ENCODE results near the gene STK17B.

The STK17B gene

GRCh38 chr2:196183528-196184231, 12.3 kb upstream of the STK17B start:
- DNase-seq (ENCODE audit: low read depth in 2 of 2) = no peak

- no peak for DNase-seq (ENCODE audit: low read depth in 2 of 2)
Observed at GRCh38 chr2:196183172-196183473, 11.7 kb upstream of the STK17B start.

- DNase-seq (ENCODE audit: low read depth in 2 of 2) = no peak
Observed at GRCh38 chr2:196182439-196183171, 11.2 kb upstream of the STK17B start.

DNA sequence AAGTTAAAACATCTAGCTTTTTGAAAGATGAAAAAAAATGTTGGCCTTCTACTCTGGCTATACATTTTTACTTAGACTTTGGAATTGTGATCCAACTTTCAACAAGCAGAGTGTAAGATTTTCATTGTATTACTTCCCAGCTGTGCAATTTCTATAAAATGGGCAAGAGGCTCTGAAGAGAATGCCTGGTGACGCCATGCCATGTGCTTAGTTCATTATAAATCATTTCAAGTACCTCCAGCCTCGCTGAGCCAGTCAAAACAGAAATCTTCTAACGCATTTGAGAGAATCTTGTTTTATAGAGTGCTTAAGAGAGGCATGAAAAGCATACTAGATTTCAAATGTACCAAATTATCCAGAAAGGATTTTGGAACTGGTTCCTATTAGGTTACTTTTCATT, 10.1 kb upstream of the STK17B start:
- DNase-seq (ENCODE audit: low read depth in 2 of 2) = no peak

GRCh38 chr2:196177124-196177523, 5.7 kb upstream of the STK17B start:
- DNase-seq (ENCODE audit: low read depth in 2 of 2) = no peak

DNA sequence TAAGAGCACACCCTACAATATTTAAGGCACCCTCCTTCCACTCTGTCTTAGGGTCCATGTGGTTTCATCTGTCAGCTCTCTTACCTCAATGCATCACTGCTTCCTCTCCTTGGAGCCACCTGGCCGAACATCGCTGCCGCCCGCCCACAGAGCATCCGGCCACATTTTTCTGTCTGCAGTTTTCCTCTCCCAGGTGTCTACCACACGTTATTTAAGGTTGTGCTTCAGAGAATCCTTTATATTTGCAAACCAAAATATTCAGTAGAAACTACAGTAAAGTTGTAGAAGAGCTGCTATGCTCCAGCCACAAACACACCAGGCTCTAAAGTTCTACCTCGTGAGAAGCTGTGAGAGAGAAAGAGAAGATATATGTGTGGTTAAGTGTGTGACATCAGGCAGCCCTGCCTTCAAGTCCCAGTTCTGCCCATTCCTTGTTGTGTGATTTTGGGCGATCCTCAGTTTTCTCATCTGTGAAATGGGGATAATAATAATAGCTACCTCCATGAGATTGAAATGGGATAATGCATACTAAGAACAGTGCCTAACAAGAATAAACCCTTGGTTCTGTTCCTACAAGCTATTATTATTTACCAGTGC, 4.9 kb upstream of the STK17B start:
- peak; percentile 73 for DNase-seq (ENCODE audit: low read depth in 2 of 2)

GRCh38 chr2:196174404-196174803, 3.0 kb upstream of the STK17B start:
- DNase-seq (ENCODE audit: low read depth in 2 of 2) = no peak

- DNase-seq (ENCODE audit: low read depth in 2 of 2) = no peak
Observed at GRCh38 chr2:196173505-196173904, 2.1 kb upstream of the STK17B start.

GRCh38 chr2:196172951-196173350, 1.6 kb upstream of the STK17B start:
- DNase-seq (ENCODE audit: low read depth in 2 of 2) = no peak

DNA sequence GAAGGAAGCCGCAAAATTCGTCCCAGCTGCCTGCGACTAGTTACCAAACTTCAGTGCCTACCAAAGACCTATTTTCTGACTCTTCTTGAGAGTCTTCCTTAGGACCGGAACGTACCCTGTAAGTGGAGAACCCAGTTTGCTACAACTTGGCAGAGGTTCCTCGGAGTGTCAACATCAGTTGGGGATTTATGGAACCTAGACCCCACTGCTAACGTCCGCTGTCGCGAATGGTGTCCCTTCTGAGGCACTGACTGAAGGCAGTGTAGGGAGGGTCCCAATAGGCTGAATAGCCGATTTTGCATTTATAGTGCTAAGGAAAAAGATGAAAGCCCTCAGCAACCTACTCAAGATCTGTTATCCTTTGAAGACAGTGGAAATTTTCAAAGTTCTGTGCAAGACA, 568 bp upstream of the STK17B start:
- DNase-seq (ENCODE audit: low read depth in 2 of 2) = no peak

DNA sequence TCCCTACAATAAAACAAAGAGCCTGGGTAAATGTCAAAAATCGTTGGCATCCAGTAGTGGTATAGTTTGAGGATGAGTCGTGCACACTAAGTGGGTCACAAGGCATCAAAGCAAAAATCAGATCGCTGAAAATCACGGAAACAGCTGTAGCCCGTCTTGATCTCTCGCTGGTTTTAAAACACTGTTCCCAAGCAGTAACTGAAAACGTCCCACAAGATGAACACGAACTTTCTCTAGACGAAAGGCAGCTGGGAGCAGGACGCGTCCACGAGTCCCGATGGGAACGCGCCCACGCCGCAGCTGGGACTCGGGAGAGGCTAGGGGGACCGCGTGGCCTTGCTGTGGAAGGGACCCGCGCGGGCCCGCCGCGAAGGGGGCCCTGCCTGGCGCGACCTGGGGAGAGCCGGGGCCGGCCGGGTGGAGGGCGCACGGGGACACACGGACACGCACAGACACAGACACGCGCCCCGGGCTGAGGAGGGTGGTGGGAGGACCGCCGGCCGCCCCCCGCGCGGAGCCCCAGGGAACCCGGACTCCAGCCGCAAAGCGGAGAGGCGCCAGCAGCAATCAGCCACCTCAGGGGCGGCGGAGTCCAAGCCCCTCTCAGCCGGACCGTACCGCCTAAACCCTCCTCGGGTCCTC, 651 bp downstream of the STK17B start:
- no peak for DNase-seq (ENCODE audit: low read depth in 2 of 2)

DNA sequence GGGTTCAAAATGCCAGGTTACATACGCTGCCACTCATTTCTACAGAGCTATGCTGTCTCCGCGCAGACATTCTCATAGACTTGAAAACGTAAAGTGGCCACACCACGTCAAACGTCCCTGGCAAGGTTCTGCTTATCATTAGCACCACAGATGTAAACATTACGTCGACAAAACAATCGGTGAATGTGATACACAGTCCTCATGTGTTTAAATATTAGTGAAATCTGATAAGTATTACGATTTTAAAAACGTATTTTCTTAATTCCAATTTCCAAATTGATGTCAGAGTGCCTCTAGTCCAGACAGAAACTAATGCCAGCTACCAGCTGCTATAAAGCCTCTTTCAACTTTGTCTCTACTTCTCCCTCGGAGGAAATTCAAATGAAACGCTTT, 1.2 kb downstream of the STK17B start:
- no peak for DNase-seq (ENCODE audit: low read depth in 2 of 2)

DNA sequence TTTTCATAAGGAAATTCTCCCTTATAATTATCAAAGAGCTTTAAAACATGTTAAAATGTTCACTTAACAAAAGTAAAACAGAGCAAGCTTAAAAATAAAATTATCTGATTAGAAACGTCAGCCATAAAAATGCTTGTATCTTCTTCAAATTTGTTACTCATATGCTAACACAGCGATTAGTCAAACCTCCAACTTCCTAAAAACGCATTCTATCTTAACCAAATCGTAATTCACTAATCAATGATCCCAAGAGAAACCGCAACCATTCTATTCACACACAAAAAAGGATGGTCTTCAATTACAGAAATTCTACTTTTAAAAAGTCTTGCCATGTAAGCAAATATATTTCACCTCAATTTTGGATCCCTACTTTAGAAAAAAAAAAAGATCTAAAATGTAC, 1.9 kb downstream of the STK17B start:
- no peak for DNase-seq (ENCODE audit: low read depth in 2 of 2)

DNA sequence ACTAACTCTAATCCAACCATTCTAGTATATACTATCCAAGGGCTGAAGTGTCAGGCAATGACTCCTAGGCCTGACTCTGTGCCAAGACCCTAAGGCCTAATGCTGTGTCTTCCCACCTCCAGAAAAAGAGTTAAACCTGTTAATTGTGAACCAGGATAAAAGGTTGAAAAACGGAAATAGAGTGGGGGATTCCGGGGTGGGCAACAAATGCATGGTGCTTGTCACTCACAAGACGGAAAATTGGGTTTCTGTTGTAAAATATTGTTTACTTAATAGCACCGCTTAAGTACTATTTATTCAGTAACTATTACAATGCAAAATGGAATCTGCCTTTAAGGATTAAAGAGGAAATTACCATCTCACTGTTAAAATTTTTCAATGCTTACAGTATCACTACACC, 3.2 kb downstream of the STK17B start:
- no peak for DNase-seq (ENCODE audit: low read depth in 2 of 2)

DNA sequence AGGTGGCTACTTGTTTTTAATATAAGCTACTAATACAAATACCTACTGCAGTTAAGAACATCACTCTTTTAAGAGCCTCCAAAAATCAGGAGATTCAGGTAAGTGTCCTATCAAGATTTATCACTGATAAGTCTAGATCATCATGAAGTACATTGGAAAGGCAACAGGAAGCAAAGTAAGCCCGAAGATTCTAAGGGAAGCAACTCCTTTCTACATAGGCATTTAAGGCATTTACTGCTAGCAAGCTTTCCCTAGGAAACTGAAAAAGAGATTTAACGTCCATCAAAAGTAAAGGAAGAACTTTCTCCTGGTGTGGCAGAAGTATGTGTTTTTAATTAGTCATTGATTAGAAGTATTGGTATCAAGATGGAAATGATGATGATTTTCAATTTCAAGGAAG, 3.7 kb downstream of the STK17B start:
- no peak for DNase-seq (ENCODE audit: low read depth in 2 of 2)

GRCh38 chr2:196166876-196167275, 4.5 kb downstream of the STK17B start:
- no peak for DNase-seq (ENCODE audit: low read depth in 2 of 2)

GRCh38 chr2:196165016-196165415, 6.4 kb downstream of the STK17B start:
- no peak for DNase-seq (ENCODE audit: low read depth in 2 of 2)

- DNase-seq (ENCODE audit: low read depth in 2 of 2) = no peak
Observed at GRCh38 chr2:196163285-196163684, 8.1 kb downstream of the STK17B start.

- DNase-seq (ENCODE audit: low read depth in 2 of 2) = no peak
Observed at GRCh38 chr2:196162586-196163175, 8.7 kb downstream of the STK17B start.

DNA sequence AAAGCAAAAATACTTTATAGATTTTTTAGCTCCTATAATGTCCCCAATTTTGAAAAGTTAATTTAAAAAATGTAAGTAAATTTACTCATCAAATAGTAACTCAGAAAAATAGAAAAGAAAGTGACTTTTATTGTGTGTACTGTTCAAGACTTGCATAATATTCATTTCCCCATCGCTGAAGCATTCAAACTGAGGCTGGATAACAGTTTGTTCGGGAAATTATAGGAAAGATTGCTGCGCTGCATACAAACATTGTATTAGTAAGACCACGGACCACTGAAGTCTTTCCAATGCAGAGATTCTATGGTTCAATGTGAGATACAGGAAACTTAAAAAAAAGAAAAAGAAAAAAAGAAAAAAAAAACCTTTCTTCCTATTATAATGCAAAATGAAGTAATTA, 10.4 kb downstream of the STK17B start:
- DNase-seq (ENCODE audit: low read depth in 2 of 2) = no peak

DNA sequence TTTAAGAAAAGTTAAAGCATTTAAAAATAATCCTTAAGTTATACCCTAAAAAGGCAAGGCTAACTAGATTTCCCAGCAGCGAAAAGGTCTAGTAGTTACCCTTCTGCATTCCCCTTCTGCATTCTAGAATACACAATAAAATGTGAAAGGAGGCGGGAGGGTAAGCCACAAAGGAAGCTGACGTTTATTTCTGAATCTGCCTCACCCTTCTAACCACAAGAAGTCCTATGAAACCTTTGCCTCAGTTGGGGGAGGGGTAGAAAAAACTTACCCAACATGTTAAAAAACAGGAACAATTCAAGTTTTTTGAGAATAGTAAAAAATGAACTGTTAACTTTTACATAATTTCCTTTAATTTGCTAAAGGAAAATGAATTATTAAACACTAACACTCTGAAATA, 11.3 kb downstream of the STK17B start:
- DNase-seq (ENCODE audit: low read depth in 2 of 2) = no peak

GRCh38 chr2:196159221-196159892, 12.0 kb downstream of the STK17B start:
- no peak for DNase-seq (ENCODE audit: low read depth in 2 of 2)

Measured in stimulated activated CD8-positive, alpha-beta memory T cell treated with anti-CD3 and anti-CD28 coated beads, Interleukin-7, amount 100 ng/mL, for 1 hour (primary cell).